GM19238 (cell line): ENCODE data around the gene NRDC.
"Not testable (repeated sequence)": the region's sequence is repeated elsewhere in the genome, so short reads cannot be mapped to it uniquely, and the experiment has no call there.

Experiments used
- DNase-seq: peaks from one replicate; pipeline ENCODE4 v3.0.0; 2011; ENCODE audit warnings: low spot score; ENCODE audit not compliant: insufficient read length

NRDC gene

GRCh38 chr1:51897699-51898031, 19.1 kb upstream of the NRDC start:
- DNase-seq: no peak

GRCh38 chr1:51894748-51895147, 16.2 kb upstream of the NRDC start:
- not testable (repeated sequence) for DNase-seq

- no peak for DNase-seq
These were observed 265 bp downstream of the NRDC start for GRCh38 chr1:51878308-51878615.

GRCh38 chr1:51877434-51878307, 856 bp downstream of the NRDC start:
- no peak for DNase-seq

DNA sequence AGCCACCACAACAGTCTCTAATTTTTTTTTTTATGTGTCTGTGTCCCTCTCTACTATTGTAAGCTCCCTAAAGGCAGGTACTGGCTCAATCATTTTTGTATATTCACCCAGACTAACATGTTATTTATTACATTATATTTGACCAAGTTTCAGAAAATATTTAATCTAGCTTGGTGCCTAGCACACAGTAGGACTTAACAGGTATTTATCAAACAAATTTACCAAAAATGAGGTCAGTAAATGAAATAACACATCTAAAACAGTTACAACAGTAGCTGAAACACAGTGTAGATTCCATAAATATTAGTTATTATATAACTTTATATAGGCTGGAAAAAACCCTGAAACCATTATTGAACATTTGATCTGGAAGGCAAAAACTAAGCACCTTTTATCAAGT, 2.7 kb downstream of the NRDC start:
- DNase-seq: no peak

DNA sequence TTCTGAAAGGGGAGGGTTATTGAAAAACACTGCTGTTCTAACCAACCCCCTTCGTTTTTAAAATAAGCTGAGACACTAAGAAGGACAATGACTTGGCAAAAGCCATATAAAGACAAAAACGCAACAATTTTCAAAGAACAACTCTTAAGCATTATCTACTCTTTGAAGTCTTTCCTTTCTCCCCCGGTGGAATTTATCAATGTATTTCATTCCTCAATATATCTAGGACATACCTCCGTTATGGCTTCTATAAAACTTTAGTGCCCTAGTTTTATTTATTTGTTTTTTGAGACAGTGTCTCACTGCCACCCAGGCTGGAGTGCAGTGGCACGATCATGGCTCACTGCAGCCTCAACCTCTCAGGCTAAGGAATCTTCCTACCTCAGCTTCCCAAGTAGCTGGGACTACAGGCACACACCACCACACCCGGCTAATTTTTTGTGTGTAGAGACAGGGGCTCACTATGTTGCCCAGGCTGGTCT, 3.2 kb downstream of the NRDC start:
- DNase-seq: no peak

- DNase-seq: not testable (repeated sequence)
These were observed 5.3 kb downstream of the NRDC start for GRCh38 chr1:51873270-51873669.

GRCh38 chr1:51871351-51871975, 7.1 kb downstream of the NRDC start:
- DNase-seq: no peak

GRCh38 chr1:51870603-51871350, 7.8 kb downstream of the NRDC start:
- DNase-seq: no peak

DNA sequence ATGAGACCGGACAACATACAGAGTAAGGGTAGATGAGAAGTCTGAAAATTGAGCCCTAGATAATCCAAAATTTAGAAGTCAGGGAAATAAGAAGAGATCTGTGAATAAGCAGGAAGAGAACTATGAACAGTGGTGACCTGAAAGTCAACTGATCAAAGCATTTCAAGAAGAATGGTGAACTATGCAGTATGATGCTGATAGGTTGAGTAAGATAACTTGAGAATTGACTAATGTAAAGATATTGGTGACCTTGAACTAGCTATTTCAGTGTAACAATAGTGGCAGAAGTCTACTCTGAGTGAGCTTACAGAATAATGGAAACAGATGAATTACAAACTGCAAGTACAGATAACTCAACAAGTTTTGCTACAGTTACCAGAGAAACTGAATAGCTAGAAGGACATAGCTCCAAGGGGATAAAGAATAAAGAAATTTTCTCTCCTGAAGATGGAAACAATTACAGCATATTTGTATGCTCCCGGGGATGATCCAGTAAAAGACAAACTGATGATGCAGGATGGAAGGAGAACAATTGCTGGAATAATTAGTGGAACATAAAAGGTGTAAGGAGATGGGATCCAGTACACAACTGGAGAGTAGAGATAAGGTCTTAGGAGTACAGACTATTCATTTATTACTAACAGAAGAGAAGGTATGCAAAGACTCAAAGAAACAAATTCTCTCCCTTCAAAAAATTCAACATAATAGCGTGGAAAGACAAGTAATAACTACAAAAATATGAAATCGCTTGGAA, 10.9 kb downstream of the NRDC start:
- DNase-seq: no peak

DNA sequence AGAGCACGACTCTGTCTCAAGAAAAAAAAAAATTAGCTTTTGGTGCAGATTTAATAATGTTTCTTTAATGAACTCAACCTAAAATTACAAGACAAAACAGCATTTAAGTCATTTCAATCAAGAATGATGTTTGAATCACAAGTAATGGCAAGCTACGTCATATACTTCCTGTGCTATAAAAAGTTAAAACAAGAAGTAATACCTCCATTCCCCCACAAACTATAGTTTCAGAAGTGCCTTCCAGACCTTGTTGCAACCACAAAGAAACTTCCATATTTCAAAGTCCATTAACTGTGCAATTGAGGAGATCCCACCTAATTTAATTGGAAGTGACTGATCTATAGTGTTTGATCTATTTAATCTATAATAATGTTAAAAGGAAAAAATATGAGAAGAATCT, 15.1 kb downstream of the NRDC start:
- DNase-seq: no peak

GRCh38 chr1:51861669-51862068, 16.9 kb downstream of the NRDC start:
- no peak for DNase-seq

DNA sequence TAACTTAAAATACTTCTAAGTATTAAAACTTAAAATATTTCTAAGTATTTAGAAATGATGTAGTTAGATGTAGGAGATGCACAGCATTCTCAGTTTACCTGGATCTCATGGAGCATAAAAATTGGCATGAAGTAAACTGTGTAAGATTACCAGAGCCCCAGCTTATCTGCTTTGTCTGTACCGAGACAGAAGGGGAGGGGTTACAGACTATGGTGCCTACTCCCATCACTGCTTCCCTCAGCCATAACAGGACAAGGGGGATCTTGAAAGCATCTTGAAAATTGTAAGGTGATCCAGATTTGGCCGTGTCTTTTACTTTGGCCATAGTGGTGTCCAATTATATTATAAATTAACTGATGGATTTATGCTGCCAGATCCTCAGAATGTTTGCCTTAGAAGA, 18.8 kb downstream of the NRDC start:
- DNase-seq: no peak

DNA sequence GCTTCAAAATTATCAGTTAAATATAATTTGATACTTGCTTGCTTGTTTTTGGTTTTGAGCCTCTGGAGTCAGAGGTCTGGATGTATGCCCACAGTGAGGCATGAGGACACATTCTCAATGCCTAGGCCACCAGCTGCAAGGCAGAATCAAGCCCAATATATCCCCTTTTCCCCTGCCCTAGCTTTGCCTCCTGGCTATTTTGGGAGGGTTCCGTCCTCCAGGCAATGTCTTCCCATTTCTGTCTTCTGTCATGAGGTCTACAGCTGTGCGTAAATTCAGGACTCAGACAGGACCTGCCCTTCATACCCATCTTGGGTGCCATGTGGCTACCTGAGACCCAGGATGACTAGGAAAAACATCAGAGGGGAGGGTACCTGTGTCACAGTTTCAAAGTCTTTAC, 19.2 kb downstream of the NRDC start:
- DNase-seq: no peak

DNA sequence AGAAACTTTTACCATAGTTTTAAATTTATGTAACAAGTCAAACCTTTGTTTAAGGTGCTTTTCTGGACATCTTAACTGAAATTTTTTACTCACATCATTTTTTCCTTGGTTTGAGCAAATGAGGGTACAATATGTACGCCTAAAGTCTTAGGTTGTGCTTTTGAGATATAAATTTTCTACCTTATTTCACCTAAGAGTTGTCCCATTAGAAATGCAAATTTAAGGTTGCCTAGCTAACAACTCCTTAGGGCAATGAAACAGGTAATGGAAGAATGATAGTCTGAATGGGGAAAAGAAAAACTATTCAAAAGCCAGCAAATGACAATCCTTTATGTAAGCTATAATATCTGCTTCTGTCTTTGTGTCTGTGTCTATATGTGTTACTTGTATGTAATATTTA, 19.6 kb downstream of the NRDC start:
- no peak for DNase-seq

GRCh38 chr1:51856745-51857144, 21.8 kb downstream of the NRDC start:
- DNase-seq: no peak

- DNase-seq: no peak
These were observed 22.9 kb downstream of the NRDC start for GRCh38 chr1:51855624-51856023.

GRCh38 chr1:51853360-51853759, 25.2 kb downstream of the NRDC start:
- no peak for DNase-seq

DNA sequence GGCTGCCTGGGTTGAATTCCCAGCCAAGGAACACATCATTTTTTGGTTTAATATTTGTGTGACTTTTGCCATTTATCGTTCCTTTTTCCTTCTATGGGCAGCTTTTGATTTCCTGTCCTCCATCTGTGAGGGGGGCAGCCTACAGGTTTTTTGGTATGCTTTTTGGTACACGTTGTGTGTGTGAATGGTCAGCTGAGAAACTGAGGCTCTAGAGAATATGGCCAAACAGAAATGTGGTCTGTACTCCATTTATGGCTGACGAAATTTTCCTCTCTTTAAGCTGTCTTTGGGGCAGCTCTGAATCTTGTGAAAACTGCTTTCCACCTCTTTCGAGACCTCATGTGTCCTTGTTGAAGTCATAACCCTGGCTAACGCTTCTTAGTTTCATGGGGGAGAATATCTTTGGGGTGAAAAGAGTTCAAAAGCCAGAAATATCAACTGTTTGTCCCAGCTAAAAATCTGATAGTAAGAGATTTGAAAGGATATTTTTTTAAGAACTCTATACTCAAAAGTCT, 26.6 kb downstream of the NRDC start:
- DNase-seq: no peak

GRCh38 chr1:51850420-51851223, 27.9 kb downstream of the NRDC start:
- DNase-seq: no peak
